Osteoblast (primary cell): Measurements from ENCODE around the gene CA7. TPM values are rescaled to one million over a fixed set of nuclear protein-coding genes. Genes with fewer than 3 reads are reported as not detected.
"Not testable (repeated sequence)": the region's sequence is repeated elsewhere in the genome, so short reads cannot be mapped to it uniquely, and the experiment has no call there.

Experiments used
- DNase-seq: peaks from one replicate; pipeline ENCODE4 v3.0.0; 2011; ENCODE audit warnings: low spot score, mixed read lengths; ENCODE audit not compliant: insufficient read length; ENCODE audit errors: missing footprints
- H2AFZ ChIP-seq: 2 replicates; pipeline ENCODE4 v1.6.0; 2011; ENCODE audit warnings: mild to moderate bottlenecking, low read length
- H3K27ac ChIP-seq: 2 replicates; pipeline ENCODE4 v1.5.1; 2011; ENCODE audit warnings: mild to moderate bottlenecking, low read depth, low read length, moderate library complexity
- H3K27me3 ChIP-seq: 2 replicates; pipeline ENCODE4 v1.6.0; 2012; ENCODE audit warnings: mild to moderate bottlenecking, control low read depth, inconsistent platforms, low read length, moderate library complexity; ENCODE audit not compliant: insufficient read depth
- H3K36me3 ChIP-seq: 2 replicates; pipeline ENCODE4 v1.5.1; 2011; ENCODE audit warnings: mild to moderate bottlenecking, low read length, control low read depth, moderate library complexity; ENCODE audit not compliant: insufficient read depth
- H3K4me1 ChIP-seq: 2 replicates; pipeline ENCODE4 v1.5.1; 2011; ENCODE audit warnings: mild to moderate bottlenecking, low read length, control low read depth, moderate library complexity; ENCODE audit not compliant: insufficient read depth
- H3K4me2 ChIP-seq: 2 replicates; pipeline ENCODE4 v1.6.0; 2011; ENCODE audit warnings: mild to moderate bottlenecking, low read length; ENCODE audit not compliant: insufficient read depth
- H3K4me3 ChIP-seq: fragments of 200-600 bp; sonication (generic); 3 replicates; pipeline ENCODE4 v1.5.1; 2012; ENCODE audit warnings: mild to moderate bottlenecking, low read length, inconsistent platforms; ENCODE audit not compliant: insufficient read depth
- H3K79me2 ChIP-seq: 2 replicates; pipeline ENCODE4 v1.6.0; 2012; ENCODE audit warnings: mild to moderate bottlenecking, low read length, control low read depth, inconsistent platforms; ENCODE audit not compliant: insufficient read depth
- H3K9me3 ChIP-seq: 2 replicates; pipeline ENCODE4 v1.5.1; 2011; ENCODE audit warnings: low read depth, low read length, control low read depth
- H4K20me1 ChIP-seq: 2 replicates; pipeline ENCODE4 v1.6.0; 2012; ENCODE audit warnings: mild to moderate bottlenecking, low read length, control low read depth; ENCODE audit not compliant: insufficient read depth
- CTCF ChIP-seq: IDR thresholded peaks from 2 replicates; pipeline ENCODE4 v1.5.1; 2011; ENCODE audit warnings: mild to moderate bottlenecking, low read depth, low read length, moderate library complexity; ENCODE audit errors: extremely low read depth
- total RNA-seq: library from RNA; depleted of rRNA; stranded (reverse); fragments of >200 nt; gene quantifications from 2 replicates; pipeline ENCODE4 v1.2.3, GENCODE V29; 2012

Gene CA7
- total RNA-seq, 1 donor, result not detected

GRCh38 chr16:66894948-66895688 lies 50.9 kb downstream of the CA7 start:
- H3K27ac ChIP-seq, result no peak overlapping the region
- peaks cover 4% of the 10 kb centered on the region for H3K36me3 ChIP-seq
- H2AFZ ChIP-seq, result no peak overlapping the region
- TF ChIP-seq CTCF, result peak; percentile 94
- peaks cover 4% of the 10 kb centered on the region for H4K20me1 ChIP-seq
- no peaks in the 10 kb centered on the region for H3K9me3 ChIP-seq
- peak; percentile 89 for DNase-seq
- peaks cover 20% of the 10 kb centered on the region for H3K4me1 ChIP-seq
- H3K4me3 ChIP-seq, result no peak overlapping the region
- H3K27me3 ChIP-seq, result no peaks in the 10 kb centered on the region
- no peak overlapping the region for H3K4me2 ChIP-seq
- no peaks in the 10 kb centered on the region for H3K79me2 ChIP-seq

DNA sequence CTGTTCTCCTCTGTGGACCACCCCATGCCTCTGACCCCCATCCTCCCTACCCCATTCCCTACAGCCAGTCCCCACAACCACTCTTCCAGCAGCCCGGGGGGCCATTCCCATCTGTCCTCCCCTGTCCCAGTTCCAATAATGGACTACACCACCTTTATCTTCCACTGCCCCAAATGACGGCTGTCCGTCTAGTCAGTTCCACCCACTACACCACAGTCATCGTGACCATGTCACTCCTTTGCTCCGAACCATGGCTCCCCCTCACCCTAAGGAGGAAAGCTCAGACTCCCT lies 51.4 kb downstream of the CA7 start:
- no peak for DNase-seq
- Histone ChIP-seq H3K27me3 (no peaks in the 10 kb centered on the region), H2AFZ (no peak overlapping the region), H3K9me3 (no peaks in the 10 kb centered on the region), H3K27ac (no peak overlapping the region), H3K4me3 (no peak overlapping the region), H3K4me2 (no peak overlapping the region), H3K4me1 (peaks cover 24% of the 10 kb centered on the region), H3K36me3 (peaks cover 4% of the 10 kb centered on the region), H4K20me1 (peaks cover 4% of the 10 kb centered on the region), H3K79me2 (no peaks in the 10 kb centered on the region)
- TF ChIP-seq CTCF, result no peak

- Histone ChIP-seq H3K27ac (no peak overlapping the region), H3K4me1 (peaks cover 28% of the 10 kb centered on the region), H3K4me2 (no peak overlapping the region), H3K79me2 (no peaks in the 10 kb centered on the region), H2AFZ (no peak overlapping the region), H3K4me3 (no peak overlapping the region), H3K36me3 (peaks cover 4% of the 10 kb centered on the region), H3K9me3 (no peaks in the 10 kb centered on the region), H4K20me1 (peaks cover 4% of the 10 kb centered on the region), H3K27me3 (no peaks in the 10 kb centered on the region)
- DNase-seq, result no peak
- no peak for TF ChIP-seq CTCF
These were observed 51.8 kb downstream of the CA7 start for GRCh38 chr16:66895999-66896398.

GRCh38 chr16:66896682-66897081 lies 52.5 kb downstream of the CA7 start:
- not testable (repeated sequence) for H4K20me1 ChIP-seq, H3K4me3 ChIP-seq, H3K4me2 ChIP-seq, H3K9me3 ChIP-seq, H3K36me3 ChIP-seq, H3K27ac ChIP-seq, H3K27me3 ChIP-seq, H3K79me2 ChIP-seq, H2AFZ ChIP-seq, DNase-seq
- peaks cover 32% of the 10 kb centered on the region for H3K4me1 ChIP-seq
